Right lobe of liver (tissue), 4 donors: ENCODE results near the gene PRDM15.

Source experiments
- CTCF ChIP-seq, 4 donors: fragments of 200-600 bp in 3 of 4; fragments of 450-650 bp in 1 of 4; IDR thresholded peaks; one replicate each; pipeline versions ENCODE4 v1.5.1 to v1.8.0; 2016 to 2022; ENCODE audit warnings: antibody characterized with exemption in 4 of 4, mild to moderate bottlenecking in 2 of 4
- POLR2A ChIP-seq: fragments of 450-650 bp; IDR thresholded peaks from one replicate; pipeline ENCODE4 v1.6.1; 2017; ENCODE audit warnings: antibody characterized with exemption, mild to moderate bottlenecking
- donor health status: DM: no; HTN: no; CAD: no.
- donor health status: DM: no; HTN: no; CAD: no.
- donor health status: DM: no; HTN: yes; CAD: no.

DNA sequence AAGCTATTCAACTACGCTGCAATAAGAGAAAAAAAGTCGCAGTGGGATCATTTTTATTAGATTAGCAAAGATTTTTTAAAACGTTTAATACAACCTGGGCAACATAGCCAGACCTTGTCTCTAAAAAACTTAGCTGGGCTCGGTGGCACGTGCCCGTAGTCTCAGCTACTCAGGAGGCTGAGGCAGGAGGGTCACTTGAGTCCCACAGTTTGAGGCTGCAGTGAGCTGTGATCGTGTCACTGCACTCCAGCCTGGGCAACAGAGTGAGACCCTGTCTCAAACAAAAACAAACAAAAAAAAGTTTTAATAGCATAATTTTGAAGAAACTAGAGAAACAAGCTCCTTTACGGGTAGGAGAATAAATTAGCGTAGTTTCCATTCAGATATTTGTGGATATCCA lies 1.0 kb upstream of the PRDM15 start:
- TF ChIP-seq POLR2A (no peak), CTCF (IDR thresholded peaks at IDR 0.05) (no peak)
